H9 (cell line): Measurements from ENCODE around the gene DAB1. TPM values are rescaled to one million over a fixed set of nuclear protein-coding genes. Genes with fewer than 3 reads are reported as not detected.

Experiments used
- DNase-seq: peaks from one replicate; pipeline ENCODE4 v3.0.0-alpha.2; 2017
- H2AFZ ChIP-seq: one replicate; pipeline ENCODE4 v1.6.1; 2013; ENCODE audit warnings: mild to moderate bottlenecking, low read length, control low read depth, moderate library complexity
- H2AK5ac ChIP-seq: 2 replicates; pipeline ENCODE4 v1.6.1; 2013; ENCODE audit warnings: low read length, control low read depth, mixed read lengths; ENCODE audit not compliant: insufficient read length
- H2BK120ac ChIP-seq: one replicate; pipeline ENCODE4 v1.6.1; 2013; ENCODE audit warnings: low read depth, mild to moderate bottlenecking, low read length, control low read depth, inconsistent platforms; ENCODE audit not compliant: poor library complexity, severe bottlenecking
- H2BK12ac ChIP-seq: 2 replicates; pipeline ENCODE4 v1.6.1; 2013; ENCODE audit warnings: low read length, control low read depth, mixed read lengths, low read depth; ENCODE audit not compliant: insufficient read length
- H2BK15ac ChIP-seq: 2 replicates; pipeline ENCODE4 v1.6.1; 2013; ENCODE audit warnings: low read depth, low read length, control low read depth
- H2BK20ac ChIP-seq: one replicate; pipeline ENCODE4 v1.6.1; 2013; ENCODE audit warnings: low read depth, mild to moderate bottlenecking, low read length, control low read depth, inconsistent platforms; ENCODE audit not compliant: poor library complexity, severe bottlenecking
- H2BK5ac ChIP-seq: 2 replicates; pipeline ENCODE4 v1.6.1; 2013; ENCODE audit warnings: low read length, control low read depth, mixed read lengths; ENCODE audit not compliant: insufficient read length
- H3K14ac ChIP-seq: 2 replicates; pipeline ENCODE4 v1.6.1; 2013; ENCODE audit warnings: low read length, control low read depth; ENCODE audit not compliant: insufficient read depth
- H3K18ac ChIP-seq: 2 replicates; pipeline ENCODE4 v1.6.1; 2013; ENCODE audit warnings: low read depth, mild to moderate bottlenecking, mixed read lengths, low read length, control low read depth; ENCODE audit not compliant: insufficient read length
- H3K23ac ChIP-seq: 2 replicates; pipeline ENCODE4 v1.6.1; 2013; ENCODE audit warnings: low read length, control low read depth, mixed read lengths, low read depth; ENCODE audit not compliant: insufficient read length
- H3K23me2 ChIP-seq: 2 replicates; pipeline ENCODE4 v1.6.1; 2013; ENCODE audit warnings: low read depth, mild to moderate bottlenecking, mixed read lengths, low read length, control low read depth; ENCODE audit not compliant: insufficient read length, poor library complexity, severe bottlenecking
- H3K27ac ChIP-seq: 2 replicates; pipeline ENCODE4 v1.5.1; 2013; ENCODE audit warnings: low read length, control low read depth, mixed read lengths, low read depth; ENCODE audit not compliant: insufficient read length
- H3K27me3 ChIP-seq: 2 replicates; pipeline ENCODE4 v1.6.1; 2013; ENCODE audit warnings: low read length, control low read depth, inconsistent platforms; ENCODE audit not compliant: insufficient read depth
- H3K4ac ChIP-seq: 2 replicates; pipeline ENCODE4 v1.6.1; 2013; ENCODE audit warnings: low read depth, mild to moderate bottlenecking, control low read depth, inconsistent platforms, low read length, moderate library complexity
- H3K4me1 ChIP-seq: 2 replicates; pipeline ENCODE4 v1.6.1; 2013; ENCODE audit warnings: low read length, control low read depth, inconsistent platforms; ENCODE audit not compliant: insufficient read depth
- H3K4me2 ChIP-seq: 2 replicates; pipeline ENCODE4 v1.6.1; 2013; ENCODE audit warnings: low read length, control low read depth, mixed read lengths; ENCODE audit not compliant: insufficient read length, insufficient read depth
- H3K56ac ChIP-seq: 2 replicates; pipeline ENCODE4 v1.6.1; 2013; ENCODE audit warnings: low read depth, mild to moderate bottlenecking, mixed read lengths, low read length, control low read depth; ENCODE audit not compliant: insufficient read length
- H3K79me1 ChIP-seq: 2 replicates; pipeline ENCODE4 v1.6.1; 2013; ENCODE audit warnings: low read depth, mild to moderate bottlenecking, moderate library complexity, low read length, control low read depth, inconsistent platforms; ENCODE audit not compliant: insufficient read depth, poor library complexity, severe bottlenecking
- H3K79me2 ChIP-seq: 2 replicates; pipeline ENCODE4 v1.6.1; 2013; ENCODE audit warnings: low read length, control low read depth, inconsistent platforms; ENCODE audit not compliant: insufficient read depth
- H3K9ac ChIP-seq: 2 replicates; pipeline ENCODE4 v1.6.1; 2013; ENCODE audit warnings: low read length, control low read depth, mixed read lengths; ENCODE audit not compliant: insufficient read length; ENCODE audit errors: extremely low read depth
- H3K9me3 ChIP-seq: one replicate; pipeline ENCODE4 v1.6.1; 2013; ENCODE audit warnings: low read depth, low read length, inconsistent platforms; ENCODE audit not compliant: control insufficient read depth
- H3T11ph ChIP-seq: one replicate; pipeline ENCODE4 v1.6.1; 2013; ENCODE audit warnings: mild to moderate bottlenecking, low read length, control low read depth, inconsistent platforms
- H4K20me1 ChIP-seq: one replicate; pipeline ENCODE4 v1.6.1; 2013; ENCODE audit not compliant: control insufficient read depth, insufficient read length, insufficient read depth
- H4K5ac ChIP-seq: 2 replicates; pipeline ENCODE4 v1.6.1; 2013; ENCODE audit warnings: low read depth, mild to moderate bottlenecking, mixed read lengths, low read length, control low read depth; ENCODE audit not compliant: insufficient read length
- H4K8ac ChIP-seq: replicated peaks from 2 replicates; pipeline ENCODE4 v1.6.1; 2013; ENCODE audit warnings: low read length, control low read depth, mixed read lengths, low read depth; ENCODE audit not compliant: insufficient read length
- H4K91ac ChIP-seq: 2 replicates; pipeline ENCODE4 v1.6.1; 2013; ENCODE audit warnings: low read depth, mild to moderate bottlenecking, moderate library complexity, mixed read lengths, low read length, control low read depth; ENCODE audit not compliant: insufficient read length
- H3K27ac Mint-ChIP-seq, 3 experiments: 2 replicates in 2 of 3; 3 replicates in 1 of 3; pipeline ENCODE4 v1.8.0; 2020 to 2021; ENCODE audit warnings: mixed read lengths in 3 of 3, mild to moderate bottlenecking in 1 of 3, moderate library complexity in 1 of 3
- H3K27me3 Mint-ChIP-seq: 2 replicates; pipeline ENCODE4 v1.8.0; 2021; ENCODE audit warnings: low read depth, mild to moderate bottlenecking, moderate library complexity, mixed read lengths
- H3K36me3 Mint-ChIP-seq, 3 experiments: 2 replicates in 2 of 3; 3 replicates in 1 of 3; pipeline ENCODE4 v1.8.0; 2020 to 2021; ENCODE audit warnings: low read depth in 3 of 3, mixed read lengths in 3 of 3; ENCODE audit not compliant: insufficient read depth in 1 of 3
- H3K4me1 Mint-ChIP-seq, 2 experiments: 2 replicates each; pipeline ENCODE4 v1.8.0; 2020; ENCODE audit warnings: mixed read lengths in 2 of 2
- H3K4me3 Mint-ChIP-seq, 2 experiments: 2 replicates in 1 of 2; 3 replicates in 1 of 2; pipeline ENCODE4 v1.8.0; 2020 to 2021; ENCODE audit warnings: mild to moderate bottlenecking in 2 of 2, mixed read lengths in 2 of 2, moderate library complexity in 1 of 2
- H3K9me3 Mint-ChIP-seq, 2 experiments: 2 replicates in 1 of 2; 3 replicates in 1 of 2; pipeline ENCODE4 v1.8.0; 2020; ENCODE audit warnings: mild to moderate bottlenecking in 2 of 2, mixed read lengths in 2 of 2, moderate library complexity in 1 of 2
- WGBS: extraction: QIAGEN DNeasy Blood & Tissue Kit; methylation state at CpG from one replicate; pipeline ENCODE4 v1.1.7; 2013; ENCODE audit warnings: missing lambda C conversion rate, low lambda C conversion rate, mixed read lengths; ENCODE audit not compliant: insufficient read length; ENCODE audit errors: extremely low coverage; 5-methylcytosine and 5-hydroxymethylcytosine counted together
- total RNA-seq: library from RNA; stranded (reverse); gene quantifications from 2 replicates; pipeline ENCODE4 v1.2.1, GENCODE V29; 2021
- TF ChIP-seq, protein P1 (sequence below): fragments of 200-600 bp; sonication (generic); conservative IDR thresholded peaks from 3 replicates; pipeline ENCODE4 v1.8.0; 2021; ENCODE audit warnings: antibody characterized with exemption, mild to moderate bottlenecking

The DAB1 gene
- total RNA-seq, 1 experiment from 2014 or later, result 9.3 TPM

DNA sequence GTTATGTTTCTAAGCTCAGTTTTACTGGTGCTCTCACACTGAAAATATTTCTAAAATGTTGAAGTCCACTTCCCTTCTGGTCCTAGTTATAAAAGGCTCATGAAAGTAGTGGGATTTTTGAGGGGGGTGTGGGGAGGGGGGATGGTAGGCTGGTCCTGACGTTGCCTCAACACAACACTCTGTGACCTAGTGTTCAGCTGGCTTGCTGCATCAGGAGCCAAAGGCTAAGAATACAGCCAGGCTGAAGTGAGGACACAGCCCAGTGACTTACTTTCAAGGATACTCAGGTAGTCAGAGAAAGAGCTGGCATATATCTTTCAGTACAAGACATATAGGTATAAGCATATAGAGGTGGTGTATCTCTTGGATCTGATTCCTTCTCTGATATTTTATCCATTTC is 306.1 kb downstream of the DAB1 start:
- H3K36me3 Mint-ChIP-seq, result no peaks in the 10 kb centered on the region
- Histone ChIP-seq H2BK20ac (no peak overlapping the region), H2AFZ (no peak overlapping the region), H2AK5ac (no peak overlapping the region), H3K79me1 (no peaks in the 10 kb centered on the region), H3K4me2 (no peak overlapping the region), H4K8ac (no peak overlapping the region), H3K4me1 (no peaks in the 10 kb centered on the region), H3K79me2 (no peaks in the 10 kb centered on the region), H2BK120ac (no peak overlapping the region), H3K4ac (no peak overlapping the region), H3K56ac (no peak overlapping the region), H2BK15ac (no peak overlapping the region), H3K23ac (no peak overlapping the region), H4K20me1 (no peaks in the 10 kb centered on the region), H4K91ac (no peak overlapping the region), H3K14ac (no peak overlapping the region), H3K18ac (no peak overlapping the region), H3K9me3 (no peaks in the 10 kb centered on the region), H3K27ac (no peak overlapping the region), H2BK12ac (no peak overlapping the region), H2BK5ac (no peak overlapping the region), H3T11ph (no peak overlapping the region), H3K27me3 (no peaks in the 10 kb centered on the region), H3K23me2 (no peaks in the 10 kb centered on the region), H3K9ac (no peak overlapping the region), H4K5ac (no peak overlapping the region)
- H3K27ac Mint-ChIP-seq, result no peak overlapping the region
- no peaks in the 10 kb centered on the region; the same call in 1 of the 2 replicates for H3K27me3 Mint-ChIP-seq
- peaks cover under 1 to 2% of the 10 kb centered on the region in 2 experiments; a peak in 3 of 4 replicates for H3K4me1 Mint-ChIP-seq
- no peaks in the 10 kb centered on the region; a peak in 1 of 5 replicates for H3K9me3 Mint-ChIP-seq
- DNase-seq, result no peak
- WGBS, result no CpG with 5 or more reads among the region's 1 CpG
- TF ChIP-seq, protein P1, sequence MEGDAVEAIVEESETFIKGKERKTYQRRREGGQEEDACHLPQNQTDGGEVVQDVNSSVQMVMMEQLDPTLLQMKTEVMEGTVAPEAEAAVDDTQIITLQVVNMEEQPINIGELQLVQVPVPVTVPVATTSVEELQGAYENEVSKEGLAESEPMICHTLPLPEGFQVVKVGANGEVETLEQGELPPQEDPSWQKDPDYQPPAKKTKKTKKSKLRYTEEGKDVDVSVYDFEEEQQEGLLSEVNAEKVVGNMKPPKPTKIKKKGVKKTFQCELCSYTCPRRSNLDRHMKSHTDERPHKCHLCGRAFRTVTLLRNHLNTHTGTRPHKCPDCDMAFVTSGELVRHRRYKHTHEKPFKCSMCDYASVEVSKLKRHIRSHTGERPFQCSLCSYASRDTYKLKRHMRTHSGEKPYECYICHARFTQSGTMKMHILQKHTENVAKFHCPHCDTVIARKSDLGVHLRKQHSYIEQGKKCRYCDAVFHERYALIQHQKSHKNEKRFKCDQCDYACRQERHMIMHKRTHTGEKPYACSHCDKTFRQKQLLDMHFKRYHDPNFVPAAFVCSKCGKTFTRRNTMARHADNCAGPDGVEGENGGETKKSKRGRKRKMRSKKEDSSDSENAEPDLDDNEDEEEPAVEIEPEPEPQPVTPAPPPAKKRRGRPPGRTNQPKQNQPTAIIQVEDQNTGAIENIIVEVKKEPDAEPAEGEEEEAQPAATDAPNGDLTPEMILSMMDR, result no peak
- no peak overlapping the region for H3K4me3 Mint-ChIP-seq
